Stimulated activated naive CD8-positive, alpha-beta T cell treated with anti-CD3 and anti-CD28 coated beads, Interleukin-15, amount 100 ng/mL, for 72 hours (primary cell): ENCODE results near the gene MEGF6.
A peak's percentile ranks its signal among the peaks of the same experiment; 100 is the strongest.

Experiments used
- ATAC-seq: fragments of 150-1000 bp; cut with Tn5 transposase; 2 replicates; pipeline ENCODE4 v1.10.0; 2021; ENCODE audit warnings: mild to moderate bottlenecking, moderate library complexity
- DNase-seq, 2 donors: peaks; one replicate each; pipeline ENCODE4 v3.0.0; 2021 to 2022
- H3K27ac Mint-ChIP-seq, 2 donors: one replicate each; pipeline ENCODE4 v1.8.0; 2022; ENCODE audit warnings: mild to moderate bottlenecking in 2 of 2, mixed read lengths in 2 of 2, moderate library complexity in 2 of 2
- H3K27me3 Mint-ChIP-seq: one replicate; pipeline ENCODE4 v1.8.0; 2022; ENCODE audit warnings: mixed read lengths
- H3K4me1 Mint-ChIP-seq: one replicate; pipeline ENCODE4 v1.8.0; 2022; ENCODE audit warnings: mild to moderate bottlenecking, mixed read lengths
- H3K4me3 Mint-ChIP-seq, 2 donors: one replicate each; pipeline ENCODE4 v1.8.0; 2022; ENCODE audit warnings: mild to moderate bottlenecking in 2 of 2, mixed read lengths in 2 of 2, moderate library complexity in 1 of 2
- H3K9me3 Mint-ChIP-seq, 2 donors: one replicate each; pipeline ENCODE4 v1.8.0; 2022; ENCODE audit warnings: mixed read lengths in 2 of 2

Gene MEGF6

DNA sequence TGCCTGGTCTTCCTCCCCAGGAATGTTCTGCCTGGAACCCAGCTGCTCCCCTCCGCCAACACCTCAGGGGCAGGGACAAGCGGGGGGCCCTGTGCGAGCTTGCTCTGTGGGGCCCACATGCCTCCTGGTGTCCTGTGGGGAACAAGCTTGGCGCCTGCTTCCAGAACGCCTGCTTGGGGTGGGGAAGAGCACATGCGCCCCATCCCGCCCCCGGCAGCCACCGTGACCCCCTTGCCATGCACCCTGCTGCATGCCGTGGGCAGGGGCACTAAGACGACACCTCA, 57.4 kb downstream of the MEGF6 start:
- Mint-ChIP-seq H3K4me1 (no peaks in the 10 kb centered on the region), H3K27me3 (no peaks in the 10 kb centered on the region)
- ATAC-seq, result no peak

GRCh38 chr1:3553166-3553939, 58.0 kb downstream of the MEGF6 start:
- Mint-ChIP-seq H3K4me1 (no peaks in the 10 kb centered on the region), H3K27me3 (no peaks in the 10 kb centered on the region), H3K4me3 (no peak overlapping the region), H3K27ac (no peak overlapping the region), H3K9me3 (no peaks in the 10 kb centered on the region)
- no peak for ATAC-seq
- no peak for DNase-seq

More for the DNA sequence above, 57.4 kb downstream of the MEGF6 start:
- H3K4me3 Mint-ChIP-seq, result no peak overlapping the region
- no peak for DNase-seq
- no peak overlapping the region for H3K27ac Mint-ChIP-seq
- H3K9me3 Mint-ChIP-seq, result no peaks in the 10 kb centered on the region

DNA sequence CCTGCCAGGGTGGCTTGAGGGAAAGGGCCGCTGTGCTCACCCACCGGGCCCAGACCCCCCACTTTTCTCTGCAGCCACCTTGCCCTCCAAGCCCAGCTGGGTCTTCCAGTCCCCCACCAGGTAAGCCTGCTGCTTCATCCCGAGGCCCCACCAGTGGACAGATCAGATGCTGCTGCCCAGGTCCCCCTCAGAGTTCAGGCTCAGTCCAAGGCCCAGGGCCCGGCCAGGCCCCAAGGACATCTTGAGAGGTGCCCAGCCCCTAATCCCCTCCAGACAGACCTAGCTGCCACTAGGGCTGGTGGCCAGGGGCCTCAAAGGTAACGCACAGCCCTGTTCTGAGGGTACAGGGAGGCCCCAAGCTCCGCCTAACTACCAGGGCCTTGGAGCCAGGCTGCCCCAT, 58.6 kb downstream of the MEGF6 start:
- Mint-ChIP-seq H3K27ac (no peak overlapping the region), H3K9me3 (no peaks in the 10 kb centered on the region), H3K4me3 (no peak overlapping the region), H3K27me3 (no peaks in the 10 kb centered on the region), H3K4me1 (no peaks in the 10 kb centered on the region)
- DNase-seq (no peak), ATAC-seq (no peak)

DNA sequence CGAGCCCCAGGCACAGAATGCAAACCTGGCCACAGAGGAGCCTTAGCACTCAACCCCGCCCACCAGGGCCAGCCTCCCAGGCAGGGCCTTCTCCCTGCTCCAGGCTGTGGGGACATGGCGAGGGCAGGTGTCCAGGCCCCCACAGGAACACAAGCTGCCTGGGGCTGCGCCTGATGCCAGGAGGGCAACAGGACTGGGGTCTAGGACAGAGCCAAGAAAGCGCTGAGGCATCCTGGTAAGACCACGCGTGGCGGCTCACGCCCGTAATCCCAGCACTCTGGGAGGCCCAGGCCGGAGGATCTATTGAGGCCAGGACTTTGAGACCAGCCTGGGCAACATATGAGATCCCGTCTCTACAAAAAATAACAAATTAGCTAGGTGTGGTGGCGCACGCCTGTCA, 59.1 kb downstream of the MEGF6 start:
- no peak overlapping the region for H3K4me3 Mint-ChIP-seq
- no peak for ATAC-seq
- H3K27me3 Mint-ChIP-seq, result no peaks in the 10 kb centered on the region
- H3K4me1 Mint-ChIP-seq, result no peaks in the 10 kb centered on the region
- no peak overlapping the region for H3K27ac Mint-ChIP-seq
- no peak for DNase-seq
- H3K9me3 Mint-ChIP-seq, result no peaks in the 10 kb centered on the region

DNA sequence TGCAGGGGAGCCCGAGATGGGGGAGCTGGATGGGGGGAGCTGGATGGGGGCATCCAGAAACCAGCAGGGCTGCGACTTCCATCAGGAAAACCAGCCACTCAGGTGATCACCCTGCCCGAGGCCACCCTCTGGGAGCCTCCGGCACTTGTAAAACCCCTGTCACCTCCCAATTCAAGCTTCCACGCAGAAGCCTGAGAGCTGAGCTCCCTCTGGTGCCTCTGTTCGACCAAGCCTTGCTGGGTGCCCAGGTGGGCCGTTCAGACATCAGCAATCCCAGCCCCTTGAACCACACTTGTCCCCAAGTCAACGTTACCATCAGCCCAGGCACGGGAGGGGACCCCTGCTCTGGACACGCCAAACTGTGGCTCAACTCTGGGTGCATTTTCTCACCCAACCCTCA, 59.6 kb downstream of the MEGF6 start:
- no peaks in the 10 kb centered on the region for H3K27me3 Mint-ChIP-seq
- H3K4me3 Mint-ChIP-seq, result no peak overlapping the region
- no peaks in the 10 kb centered on the region for H3K9me3 Mint-ChIP-seq
- ATAC-seq, result no peak
- no peaks in the 10 kb centered on the region for H3K4me1 Mint-ChIP-seq
- DNase-seq, result no peak
- peak overlapping the region in 1 of 2 donors; percentile 27 for H3K27ac Mint-ChIP-seq

- no peak for ATAC-seq
- no peak overlapping the region for H3K27ac Mint-ChIP-seq
- DNase-seq, result no peak
- H3K27me3 Mint-ChIP-seq, result no peaks in the 10 kb centered on the region
- H3K4me3 Mint-ChIP-seq, result no peak overlapping the region
- H3K4me1 Mint-ChIP-seq, result no peaks in the 10 kb centered on the region
- H3K9me3 Mint-ChIP-seq, result no peaks in the 10 kb centered on the region
Observed at GRCh38 chr1:3551290-3551678, 60.0 kb downstream of the MEGF6 start.

DNA sequence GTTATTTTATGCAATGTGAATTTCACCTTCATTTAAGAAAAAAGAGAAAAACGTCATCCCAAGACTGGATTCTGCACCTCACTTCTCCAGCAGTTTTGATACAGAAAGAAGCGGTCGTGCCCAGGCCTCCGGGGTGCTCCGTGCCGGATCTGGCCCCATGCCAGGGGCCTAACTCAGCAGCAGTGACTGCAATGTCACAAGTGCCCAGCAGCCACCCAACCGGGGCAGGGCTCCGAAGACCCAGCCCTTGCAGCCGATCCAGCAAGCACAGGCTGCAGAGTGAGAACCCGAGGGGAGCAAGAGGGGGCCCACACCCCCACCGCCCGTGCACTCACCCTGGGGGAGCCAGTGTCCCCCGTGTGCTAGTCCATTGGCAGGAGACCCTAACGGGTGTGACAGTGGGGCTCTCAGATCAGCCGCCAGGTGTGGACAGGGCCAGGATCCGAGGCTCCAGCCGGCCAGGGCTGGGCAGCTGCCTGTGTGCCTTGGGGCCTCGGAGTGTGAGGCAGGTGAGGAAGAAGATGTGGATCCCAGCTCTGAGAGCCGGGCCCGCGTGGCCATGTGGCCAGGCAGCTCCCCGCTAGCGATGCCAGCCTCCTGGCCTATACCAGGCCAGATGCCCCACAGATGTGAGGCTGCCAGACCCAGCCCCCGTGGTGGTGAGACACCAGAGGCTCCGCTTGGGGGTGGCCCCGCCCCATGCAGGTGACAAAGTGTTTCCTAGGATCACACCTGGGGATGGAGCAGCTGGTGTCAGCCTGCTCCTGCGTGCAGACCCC, 60.6 kb downstream of the MEGF6 start:
- Mint-ChIP-seq H3K4me3 (no peak overlapping the region), H3K4me1 (no peaks in the 10 kb centered on the region), H3K27me3 (no peaks in the 10 kb centered on the region), H3K9me3 (no peaks in the 10 kb centered on the region), H3K27ac (no peak overlapping the region)
- ATAC-seq (no peak), DNase-seq (no peak)

GRCh38 chr1:3548895-3549294, 62.4 kb downstream of the MEGF6 start:
- ATAC-seq, result no peak
- Mint-ChIP-seq H3K27me3 (no peaks in the 10 kb centered on the region), H3K9me3 (no peaks in the 10 kb centered on the region), H3K27ac (no peak overlapping the region), H3K4me3 (no peak overlapping the region), H3K4me1 (no peaks in the 10 kb centered on the region)
- no peak for DNase-seq

DNA sequence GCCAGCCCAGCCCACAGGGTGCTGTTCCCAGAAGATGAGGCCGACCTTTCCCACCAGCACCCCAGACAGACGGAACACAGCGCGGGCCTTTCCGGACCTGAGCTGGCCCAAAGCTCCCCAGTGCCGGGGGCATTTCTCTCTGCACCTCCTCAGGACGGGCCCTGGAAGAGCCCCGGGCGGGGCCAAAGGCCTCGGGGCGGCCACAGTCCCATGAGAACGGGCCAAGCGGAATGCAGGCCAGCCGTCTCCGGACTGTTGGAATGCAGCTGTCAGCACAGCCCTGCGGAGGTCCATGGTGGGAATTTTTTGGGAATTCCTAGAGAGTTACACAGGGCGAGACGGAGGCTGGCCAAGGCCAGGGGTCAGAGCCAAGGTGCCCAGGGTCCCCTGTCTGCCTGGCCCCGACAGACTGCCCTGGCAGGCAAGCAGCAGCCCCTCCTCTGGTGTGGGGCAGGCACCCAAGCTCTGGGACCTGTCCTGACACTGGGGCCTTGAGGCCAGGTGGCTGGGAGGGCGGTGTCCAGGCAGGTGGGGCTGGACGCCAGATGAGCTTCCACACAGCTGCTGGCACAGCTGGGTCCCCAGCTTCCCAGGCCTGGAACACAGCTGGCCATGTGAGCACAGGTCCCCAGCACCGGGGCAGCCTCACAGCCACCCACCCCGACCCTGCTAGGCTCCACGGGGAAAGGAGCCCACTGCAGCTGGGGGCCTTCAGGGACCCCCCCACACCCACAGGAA, 63.0 kb downstream of the MEGF6 start:
- H3K27ac Mint-ChIP-seq, result no peak overlapping the region
- no peaks in the 10 kb centered on the region for H3K4me1 Mint-ChIP-seq
- no peaks in the 10 kb centered on the region for H3K9me3 Mint-ChIP-seq
- ATAC-seq (no peak), DNase-seq (no peak)
- no peaks in the 10 kb centered on the region for H3K27me3 Mint-ChIP-seq
- H3K4me3 Mint-ChIP-seq, result no peak overlapping the region

GRCh38 chr1:3547055-3548005, 64.0 kb downstream of the MEGF6 start:
- no peaks in the 10 kb centered on the region for H3K4me1 Mint-ChIP-seq
- no peaks in the 10 kb centered on the region for H3K9me3 Mint-ChIP-seq
- DNase-seq (no peak), ATAC-seq (no peak)
- no peaks in the 10 kb centered on the region for H3K27me3 Mint-ChIP-seq
- H3K27ac Mint-ChIP-seq, result no peak overlapping the region
- H3K4me3 Mint-ChIP-seq, result no peak overlapping the region

DNA sequence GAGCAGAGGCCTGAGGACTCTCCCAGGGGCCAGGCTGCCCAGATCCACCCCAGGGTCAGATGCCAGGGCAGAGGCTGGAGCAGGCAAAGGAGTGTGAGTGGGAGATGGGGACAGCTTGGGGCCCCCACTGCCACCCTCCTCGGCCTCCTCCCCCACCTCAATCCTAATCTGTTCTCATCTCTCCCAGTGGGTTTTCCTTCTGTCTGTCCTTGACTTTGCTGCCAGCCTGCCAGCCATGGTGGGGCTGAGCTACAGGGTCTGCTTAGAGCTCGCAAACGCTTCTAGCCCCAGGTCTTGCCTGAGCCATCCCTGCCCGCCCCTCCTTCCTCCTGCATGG, 65.3 kb downstream of the MEGF6 start:
- Mint-ChIP-seq H3K27me3 (no peaks in the 10 kb centered on the region), H3K4me1 (no peaks in the 10 kb centered on the region), H3K27ac (no peak overlapping the region), H3K4me3 (no peak overlapping the region), H3K9me3 (no peaks in the 10 kb centered on the region)
- ATAC-seq, result no peak
- no peak for DNase-seq

DNA sequence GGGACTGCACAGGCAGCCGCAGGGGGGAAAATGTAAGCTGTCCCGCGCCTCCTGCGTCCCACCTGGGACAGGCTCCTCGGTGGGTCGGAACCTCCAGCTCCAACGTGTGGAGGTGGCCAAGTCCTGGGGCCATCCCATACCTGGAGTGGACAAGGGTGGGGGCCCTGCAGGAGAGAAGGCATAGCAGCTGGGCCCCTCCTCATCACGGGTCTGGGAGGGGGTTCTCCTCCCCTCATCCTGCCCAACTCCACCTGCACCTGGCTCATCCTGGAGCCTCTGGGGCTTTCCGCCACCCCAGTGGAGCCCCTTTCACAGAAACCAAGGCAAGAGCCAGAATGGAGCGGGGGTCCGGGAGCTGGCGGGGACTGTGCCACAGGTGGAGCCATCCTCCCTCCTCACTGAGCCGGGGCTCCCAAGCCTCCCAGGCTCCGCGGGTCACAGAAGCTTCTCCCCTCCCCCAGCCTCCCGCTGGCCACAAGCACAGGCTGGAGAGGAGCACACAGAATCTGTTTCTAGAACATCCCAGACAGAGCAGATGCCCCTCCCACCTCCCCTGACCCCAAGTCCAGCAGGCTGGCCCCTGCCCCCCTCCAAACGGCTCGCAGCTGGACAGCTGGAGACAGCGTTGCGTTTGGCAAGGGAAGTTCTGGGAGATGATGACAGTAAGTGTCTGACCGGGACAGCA, 65.8 kb downstream of the MEGF6 start:
- no peaks in the 10 kb centered on the region for H3K4me1 Mint-ChIP-seq
- no peak overlapping the region for H3K4me3 Mint-ChIP-seq
- DNase-seq (no peak), ATAC-seq (no peak)
- H3K27ac Mint-ChIP-seq, result no peak overlapping the region
- no peaks in the 10 kb centered on the region for H3K27me3 Mint-ChIP-seq
- H3K9me3 Mint-ChIP-seq, result no peaks in the 10 kb centered on the region

GRCh38 chr1:3544040-3544977, 67.0 kb downstream of the MEGF6 start:
- Mint-ChIP-seq H3K27ac (no peak overlapping the region), H3K4me1 (no peaks in the 10 kb centered on the region), H3K27me3 (no peaks in the 10 kb centered on the region), H3K4me3 (no peak overlapping the region), H3K9me3 (no peaks in the 10 kb centered on the region)
- no peak for DNase-seq
- ATAC-seq, result no peak
